Liver (tissue), 9 donors: ENCODE measurements around the gene DGCR6L. TPM values are rescaled to one million over a fixed set of nuclear protein-coding genes. Genes with fewer than 3 reads are reported as not detected.
"Not testable (repeated sequence)": the region's sequence is repeated elsewhere in the genome, so short reads cannot be mapped to it uniquely, and the experiment has no call there.

ENCODE experiments used
- DNase-seq: peaks from one replicate; pipeline ENCODE4 v3.0.0-alpha.2; 2017; ENCODE audit warnings: low spot score
- H3K27ac ChIP-seq, 2 donors: one replicate each; pipeline ENCODE4 v1.7.0; 2013; ENCODE audit warnings: inconsistent platforms in 2 of 2, low read length in 2 of 2, control low read depth in 1 of 2, low read depth in 1 of 2, mild to moderate bottlenecking in 1 of 2
- H3K27me3 ChIP-seq, 4 donors: one replicate each; pipeline versions ENCODE4 v1.6.1 to v1.7.0; 2013; ENCODE audit warnings: low read length in 3 of 4, inconsistent platforms in 1 of 4, mild to moderate bottlenecking in 1 of 4, moderate library complexity in 1 of 4; ENCODE audit not compliant: control insufficient read depth in 4 of 4, insufficient read depth in 4 of 4
- H3K36me3 ChIP-seq, 4 donors: one replicate each; pipeline versions ENCODE4 v1.6.1 to v1.7.0; 2013; ENCODE audit warnings: low read length in 3 of 4, mild to moderate bottlenecking in 3 of 4, low read depth in 1 of 4, moderate library complexity in 1 of 4; ENCODE audit not compliant: control insufficient read depth in 4 of 4, insufficient read depth in 3 of 4
- H3K4me1 ChIP-seq, 4 donors: one replicate each; pipeline versions ENCODE4 v1.6.1 to v1.7.0; 2013; ENCODE audit warnings: low read length in 3 of 4, mild to moderate bottlenecking in 3 of 4, moderate library complexity in 1 of 4; ENCODE audit not compliant: control insufficient read depth in 4 of 4, insufficient read depth in 4 of 4
- H3K4me3 ChIP-seq, 3 donors: one replicate each; pipeline versions ENCODE4 v1.6.1 to v1.7.0; 2013; ENCODE audit warnings: low read length in 3 of 3, control low read depth in 1 of 3, low read depth in 1 of 3, mild to moderate bottlenecking in 1 of 3
- H3K9ac ChIP-seq, 2 donors: one replicate each; pipeline ENCODE4 v1.7.0; 2013; ENCODE audit warnings: low read length in 2 of 2, mild to moderate bottlenecking in 2 of 2, moderate library complexity in 2 of 2, control low read depth in 1 of 2, low read depth in 1 of 2
- H3K9me3 ChIP-seq, 4 donors: one replicate each; pipeline versions ENCODE4 v1.6.1 to v1.7.0; 2013; ENCODE audit warnings: low read length in 3 of 4; ENCODE audit not compliant: control insufficient read depth in 4 of 4
- CTCF ChIP-seq: fragments of 150-350 bp; IDR thresholded peaks from 2 replicates; pipeline ENCODE4 v1.5.1; 2017; ENCODE audit warnings: improper control_type of control experiment, low read depth, low read length; ENCODE audit not compliant: missing input control
- FOXA2 ChIP-seq: IDR thresholded peaks from 2 replicates; pipeline ENCODE4 v1.6.1; 2016; ENCODE audit warnings: antibody characterized with exemption
- GABPA ChIP-seq, 2 donors: IDR thresholded peaks in 1 of 2; conservative IDR thresholded peaks in 1 of 2; 2 replicates each; pipeline ENCODE4 v1.6.1; 2016; ENCODE audit warnings: antibody characterized with exemption in 2 of 2, mild to moderate bottlenecking in 1 of 2, moderate library complexity in 1 of 2
- HNF4A ChIP-seq, 2 donors: conservative IDR thresholded peaks; 2 replicates each; pipeline ENCODE4 v1.6.1; 2016; ENCODE audit warnings: antibody characterized with exemption in 2 of 2, mild to moderate bottlenecking in 2 of 2
- JUND ChIP-seq, 2 donors: IDR thresholded peaks; 2 replicates each; pipeline ENCODE4 v1.6.1; 2016; ENCODE audit warnings: antibody characterized with exemption in 2 of 2
- NR2F2 ChIP-seq: IDR thresholded peaks from 2 replicates; pipeline ENCODE4 v1.6.1; 2016; ENCODE audit warnings: antibody characterized with exemption
- RAD21 ChIP-seq, 2 donors: IDR thresholded peaks; 2 replicates each; pipeline ENCODE4 v1.6.1; 2016; ENCODE audit warnings: antibody characterized with exemption in 2 of 2, mild to moderate bottlenecking in 2 of 2
- REST ChIP-seq: IDR thresholded peaks from 2 replicates; pipeline ENCODE4 v1.6.1; 2016; ENCODE audit warnings: antibody characterized with exemption, mild to moderate bottlenecking
- RXRA ChIP-seq, 2 donors: IDR thresholded peaks; 2 replicates each; pipeline ENCODE4 v1.6.1; 2017 to 2018; ENCODE audit warnings: antibody characterized with exemption in 2 of 2, mild to moderate bottlenecking in 1 of 2
- TAF1 ChIP-seq: conservative IDR thresholded peaks from 2 replicates; pipeline ENCODE4 v1.6.1; 2016; ENCODE audit warnings: antibody characterized with exemption, mild to moderate bottlenecking
- WGBS: extraction: QIAGEN DNeasy Blood & Tissue Kit; methylation state at CpG from one replicate; pipeline ENCODE4 v1.1.7; 2013; 5-methylcytosine and 5-hydroxymethylcytosine counted together
- polyA plus RNA-seq, 2 donors: library from polyadenylated mRNA; stranded (reverse) in 1 of 2; unstranded in 1 of 2; fragments of 200-250 nt in 1 of 2; fragments of >200 nt in 1 of 2; fragmentation: Nextera tagmentation in 1 of 2; extraction: Ambion mirVana in 1 of 2; gene quantifications; one replicate each; pipeline versions ENCODE4 v1.2.1 to v1.2.3, GENCODE V29; 2013 to 2015
- total RNA-seq, 2 donors: library from RNA; depleted of rRNA; stranded (reverse); fragments of >200 nt; gene quantifications; one replicate each; pipeline ENCODE4 v1.2.3, GENCODE V29; 2014
- TF ChIP-seq, protein P1 (sequence below): IDR thresholded peaks from 2 replicates; pipeline ENCODE4 v1.6.1; 2016; ENCODE audit warnings: antibody characterized with exemption
- TF ChIP-seq, protein P2 (sequence below): IDR thresholded peaks from 2 replicates; pipeline ENCODE4 v1.6.1; 2016; ENCODE audit warnings: antibody characterized with exemption
- donor health status: healthy.
- donor health status: healthy.
- donor health status: healthy.
- donor health status: healthy.
- donor health status: healthy.

Gene DGCR6L
- total and polyA plus RNA-seq, 4 donors = 40.7 to 105 (median 73.5) TPM

DNA sequence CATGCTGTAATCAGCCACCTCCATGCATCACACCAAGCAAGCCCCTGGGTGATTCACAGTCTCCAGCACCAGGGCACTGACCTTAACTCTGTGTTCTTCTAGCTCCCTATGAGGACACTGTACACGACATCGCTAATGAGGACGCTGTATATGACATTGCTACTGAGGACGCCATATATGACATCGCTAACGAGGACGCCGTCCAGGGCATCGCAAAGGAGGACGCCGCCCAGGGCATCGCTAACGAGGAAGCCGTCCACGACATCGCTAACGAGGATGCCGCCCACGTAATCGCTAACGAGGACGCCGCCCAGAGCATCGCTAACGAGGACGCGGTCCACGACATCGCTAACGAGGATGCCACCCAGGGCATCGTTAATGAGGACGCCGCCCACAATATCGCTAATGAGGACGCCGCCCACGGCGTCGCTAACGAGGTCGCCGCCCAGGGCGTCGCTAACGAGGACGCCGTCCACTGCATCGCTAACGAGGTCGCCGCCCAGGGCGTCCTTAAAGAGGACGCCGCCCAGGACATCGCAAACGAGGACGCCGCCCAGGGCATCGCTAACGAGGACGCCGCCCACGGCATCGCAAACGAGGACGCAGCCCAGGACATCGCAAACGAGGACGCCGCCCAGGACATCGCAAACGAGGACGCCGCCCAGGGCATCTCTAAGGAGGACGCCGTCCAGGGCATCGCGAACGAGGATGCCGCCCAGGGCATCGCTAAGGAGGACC is 34.5 kb upstream of the DGCR6L start:
- no peaks in the 10 kb centered on the region for H3K36me3 ChIP-seq
- H3K9ac ChIP-seq = no peak overlapping the region
- WGBS = 93% methylated on average over 81 of the region's 81 CpGs
- H3K27me3 ChIP-seq = no peaks in the 10 kb centered on the region
- no peak overlapping the region for H3K27ac ChIP-seq
- TF ChIP-seq RAD21 (IDR thresholded peaks at IDR 0.05) (no peak), REST (no peak), JUND (IDR thresholded peaks at IDR 0.05) (no peak), HNF4A (conservative IDR thresholded peaks at IDR 0.05) (no peak), NR2F2 (no peak), RXRA (IDR thresholded peaks at IDR 0.05) (no peak), TAF1 (no peak), FOXA2 (no peak), GABPA (IDR thresholded peaks at IDR 0.05 in 1 of 2, conservative IDR thresholded peaks at IDR 0.05 in 1 of 2) (no peak), CTCF (no peak)
- TF ChIP-seq, protein P1, sequence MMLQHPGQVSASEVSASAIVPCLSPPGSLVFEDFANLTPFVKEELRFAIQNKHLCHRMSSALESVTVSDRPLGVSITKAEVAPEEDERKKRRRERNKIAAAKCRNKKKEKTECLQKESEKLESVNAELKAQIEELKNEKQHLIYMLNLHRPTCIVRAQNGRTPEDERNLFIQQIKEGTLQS = no peak
- TF ChIP-seq, protein P2, sequence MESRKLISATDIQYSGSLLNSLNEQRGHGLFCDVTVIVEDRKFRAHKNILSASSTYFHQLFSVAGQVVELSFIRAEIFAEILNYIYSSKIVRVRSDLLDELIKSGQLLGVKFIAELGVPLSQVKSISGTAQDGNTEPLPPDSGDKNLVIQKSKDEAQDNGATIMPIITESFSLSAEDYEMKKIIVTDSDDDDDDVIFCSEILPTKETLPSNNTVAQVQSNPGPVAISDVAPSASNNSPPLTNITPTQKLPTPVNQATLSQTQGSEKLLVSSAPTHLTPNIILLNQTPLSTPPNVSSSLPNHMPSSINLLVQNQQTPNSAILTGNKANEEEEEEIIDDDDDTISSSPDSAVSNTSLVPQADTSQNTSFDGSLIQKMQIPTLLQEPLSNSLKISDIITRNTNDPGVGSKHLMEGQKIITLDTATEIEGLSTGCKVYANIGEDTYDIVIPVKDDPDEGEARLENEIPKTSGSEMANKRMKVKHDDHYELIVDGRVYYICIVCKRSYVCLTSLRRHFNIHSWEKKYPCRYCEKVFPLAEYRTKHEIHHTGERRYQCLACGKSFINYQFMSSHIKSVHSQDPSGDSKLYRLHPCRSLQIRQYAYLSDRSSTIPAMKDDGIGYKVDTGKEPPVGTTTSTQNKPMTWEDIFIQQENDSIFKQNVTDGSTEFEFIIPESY = no peak
- DNase-seq = no peak
- no peak overlapping the region for H3K4me3 ChIP-seq
- H3K9me3 ChIP-seq = no peaks in the 10 kb centered on the region
- H3K4me1 ChIP-seq = no peaks in the 10 kb centered on the region

- H3K27ac ChIP-seq, H3K9me3 ChIP-seq, H3K36me3 ChIP-seq, DNase-seq, H3K9ac ChIP-seq, H3K4me1 ChIP-seq, H3K4me3 ChIP-seq, H3K27me3 ChIP-seq: not testable (repeated sequence)
- WGBS = 84% methylated on average over 5 of the region's 6 CpGs
These were observed 32.7 kb upstream of the DGCR6L start for GRCh38 chr22:20352536-20352935.

- not testable (repeated sequence) for DNase-seq, H3K4me3 ChIP-seq, H3K27ac ChIP-seq, H3K9me3 ChIP-seq, H3K4me1 ChIP-seq, H3K36me3 ChIP-seq, H3K27me3 ChIP-seq, H3K9ac ChIP-seq
- 67% methylated on average over 3 of the region's 7 CpGs for WGBS
These were observed 26.7 kb upstream of the DGCR6L start for GRCh38 chr22:20346553-20346952.

DNA sequence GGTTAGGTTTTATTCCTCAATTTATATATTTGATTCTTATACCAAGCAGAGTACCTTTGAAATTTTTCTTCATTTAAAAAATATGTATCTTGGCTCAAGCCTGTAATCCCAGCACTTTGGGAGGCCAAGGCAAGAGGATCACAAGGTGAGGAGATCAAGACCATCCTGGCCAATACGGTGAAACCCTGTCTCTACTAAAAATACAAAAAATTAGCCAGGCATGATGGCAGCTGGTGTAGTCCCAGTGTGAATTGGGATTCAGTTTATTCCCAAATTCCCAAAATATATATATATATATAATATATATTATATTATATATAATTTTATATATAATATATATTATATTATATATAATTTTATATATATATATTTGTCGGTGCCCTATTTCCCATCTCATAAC is 18.4 kb upstream of the DGCR6L start:
- not testable (repeated sequence) for DNase-seq, H3K9ac ChIP-seq, H3K27me3 ChIP-seq, H3K4me3 ChIP-seq, H3K4me1 ChIP-seq, H3K9me3 ChIP-seq, H3K36me3 ChIP-seq, H3K27ac ChIP-seq
- 93% methylated on average over 2 of the region's 2 CpGs for WGBS

GRCh38 chr22:20337807-20338206 is 17.9 kb upstream of the DGCR6L start:
- H3K36me3 ChIP-seq, H3K27me3 ChIP-seq, H3K9ac ChIP-seq, H3K27ac ChIP-seq, DNase-seq, H3K4me3 ChIP-seq, H3K4me1 ChIP-seq, H3K9me3 ChIP-seq: not testable (repeated sequence)
- WGBS = 85% methylated on average over 2 of the region's 3 CpGs
